WTC11 (cell line): ENCODE data around the gene SIN3B. TPM values are rescaled to one million over a fixed set of nuclear protein-coding genes. Genes with fewer than 3 reads are reported as not detected.
A peak's percentile ranks its signal among the peaks of the same experiment; 100 is the strongest.

Source experiments
- ATAC-seq: fragments of 200-7000 bp; cut with Tn5 transposase; 2 replicates; pipeline ENCODE4 v1.10.0; 2021; ENCODE audit warnings: mild to moderate bottlenecking, moderate library complexity
- CTCF ChIA-PET: fragments of 300-600 bp; sonication (Branson Sonifier 250); formaldehyde crosslinking; loops from one replicate; lab custom pipeline; 2021; ENCODE audit warnings: antibody characterized with exemption; lab: Charles Lee
- POLR2A ChIA-PET: fragments of 350-600 bp; sonication (Branson Sonifier 250); formaldehyde crosslinking; loops from one replicate; lab custom pipeline; 2021; ENCODE audit warnings: antibody characterized with exemption; lab: Charles Lee
- DNase-seq: peaks from one replicate; pipeline ENCODE4 v3.0.0; 2021; ENCODE audit warnings: low spot score
- H3K27ac Mint-ChIP-seq: 2 replicates; pipeline ENCODE4 v1.8.0; 2021; ENCODE audit warnings: mixed read lengths
- H3K27me3 Mint-ChIP-seq: 2 replicates; pipeline ENCODE4 v1.8.0; 2021; ENCODE audit warnings: low read depth, mild to moderate bottlenecking, moderate library complexity, mixed read lengths
- H3K36me3 Mint-ChIP-seq: 2 replicates; pipeline ENCODE4 v1.8.0; 2021; ENCODE audit warnings: mixed read lengths
- H3K4me1 Mint-ChIP-seq: 2 replicates; pipeline ENCODE4 v1.8.0; 2022; ENCODE audit warnings: mixed read lengths
- H3K4me3 Mint-ChIP-seq: 2 replicates; pipeline ENCODE4 v1.8.0; 2021; ENCODE audit warnings: mild to moderate bottlenecking, moderate library complexity, mixed read lengths
- H3K9me3 Mint-ChIP-seq: 2 replicates; pipeline ENCODE4 v1.8.0; 2021; ENCODE audit warnings: mixed read lengths
- FOXK1 ChIP-seq: sonication (generic); formaldehyde crosslinking; IDR thresholded peaks from 2 replicates; pipeline ENCODE4 v1.8.0; 2022; ENCODE audit warnings: mild to moderate bottlenecking, moderate library complexity, missing genetic modification reagents
- GABPB1 ChIP-seq: sonication (generic); formaldehyde crosslinking; IDR thresholded peaks from 2 replicates; pipeline ENCODE4 v1.8.1; 2023; ENCODE audit warnings: mild to moderate bottlenecking, missing genetic modification reagents
- GRHL2 ChIP-seq: fragments of 250-450 bp; sonication (Bioruptor Pico); IDR thresholded peaks from 2 replicates; pipeline ENCODE4 v1.8.0; 2022; ENCODE audit warnings: mild to moderate bottlenecking, moderate library complexity; ENCODE audit not compliant: insufficient replicate concordance, severe bottlenecking
- JAZF1 ChIP-seq: fragments of 250-450 bp; sonication (Bioruptor Pico); IDR thresholded peaks from 2 replicates; pipeline ENCODE4 v1.9.0; 2021; ENCODE audit warnings: moderate library complexity, mild to moderate bottlenecking, inconsistent platforms
- NR1H2 ChIP-seq: sonication (generic); formaldehyde crosslinking; IDR thresholded peaks from 2 replicates; pipeline ENCODE4 v1.9.0; 2021; ENCODE audit warnings: mild to moderate bottlenecking, moderate library complexity, missing genetic modification reagents
- SOX15 ChIP-seq: fragments of 250-450 bp; sonication (Bioruptor Pico); IDR thresholded peaks from 2 replicates; pipeline ENCODE4 v1.9.0; 2021; ENCODE audit warnings: mild to moderate bottlenecking
- ZBTB21 ChIP-seq: sonication (generic); formaldehyde crosslinking; IDR thresholded peaks from 2 replicates; pipeline ENCODE4 v1.8.1; 2023; ENCODE audit warnings: mild to moderate bottlenecking, missing genetic modification reagents, borderline replicate concordance
- ZNF121 ChIP-seq: sonication (generic); formaldehyde crosslinking; IDR thresholded peaks from 2 replicates; pipeline ENCODE4 v1.8.0; 2023; ENCODE audit warnings: missing genetic modification reagents
- ZNF396 ChIP-seq: fragments of 250-450 bp; sonication (Bioruptor Pico); IDR thresholded peaks from 2 replicates; pipeline ENCODE4 v1.8.0; 2021; ENCODE audit warnings: mild to moderate bottlenecking, moderate library complexity, borderline replicate concordance
- ZNF671 ChIP-seq: fragments of 250-450 bp; sonication (Bioruptor Pico); IDR thresholded peaks from 2 replicates; pipeline ENCODE4 v1.8.0; 2021; ENCODE audit warnings: mild to moderate bottlenecking
- total RNA-seq: library from RNA; stranded (reverse); gene quantifications from 3 replicates; pipeline ENCODE4 v1.2.3, GENCODE V29; 2021
- TF ChIP-seq, protein P1 (sequence below): sonication (generic); formaldehyde crosslinking; IDR thresholded peaks from 2 replicates; pipeline ENCODE4 v1.8.0; 2022; ENCODE audit warnings: mild to moderate bottlenecking, missing genetic modification reagents
- TF ChIP-seq, protein P2 (sequence below): sonication (generic); formaldehyde crosslinking; IDR thresholded peaks from 2 replicates; pipeline ENCODE4 v1.8.1; 2022; ENCODE audit warnings: mild to moderate bottlenecking, missing genetic modification reagents, moderate library complexity, borderline replicate concordance
- TF ChIP-seq, protein P3 (sequence below): sonication (generic); formaldehyde crosslinking; conservative IDR thresholded peaks from 2 replicates; pipeline ENCODE4 v1.8.1; 2023; ENCODE audit warnings: mild to moderate bottlenecking, low read depth, missing genetic modification reagents, moderate library complexity
- TF ChIP-seq, protein P4 (sequence below): sonication (generic); formaldehyde crosslinking; IDR thresholded peaks from 2 replicates; pipeline ENCODE4 v1.8.1; 2023; ENCODE audit warnings: mild to moderate bottlenecking, missing genetic modification reagents, borderline replicate concordance
- TF ChIP-seq, protein P5 (sequence below): sonication (generic); formaldehyde crosslinking; IDR thresholded peaks from 2 replicates; pipeline ENCODE4 v1.8.0; 2023; ENCODE audit warnings: missing genetic modification reagents, mild to moderate bottlenecking, borderline replicate concordance
- TF ChIP-seq, protein P6 (sequence below): fragments of 250-450 bp; sonication (Bioruptor Pico); IDR thresholded peaks from 2 replicates; pipeline ENCODE4 v1.9.0; 2021; ENCODE audit warnings: mild to moderate bottlenecking

The SIN3B gene
- total RNA-seq, 1 experiment from 2014 or later = 87.7 TPM

DNA sequence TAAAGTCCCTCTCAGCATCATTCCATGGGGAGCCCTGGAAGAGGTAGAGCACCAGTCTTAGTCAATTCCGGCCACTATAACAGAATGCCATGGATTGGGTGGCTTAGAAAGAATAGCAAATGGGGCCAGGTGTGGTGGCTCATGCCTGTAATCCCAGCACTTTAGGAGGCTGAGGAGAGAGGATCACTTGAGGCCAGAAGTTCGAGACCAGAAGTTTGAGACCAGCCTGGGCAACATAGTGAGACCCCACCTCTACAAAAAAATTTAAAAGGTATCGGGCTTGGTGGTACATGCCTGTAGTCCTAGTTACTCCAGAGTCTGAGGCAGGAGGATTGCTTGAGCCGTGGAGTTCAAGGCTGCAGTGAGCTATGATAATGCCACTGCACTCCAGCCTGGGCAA, 25.0 kb upstream of the SIN3B start:
- H3K27me3 Mint-ChIP-seq = no peaks in the 10 kb centered on the region
- ATAC-seq (no peak), DNase-seq (no peak)
- no peaks in the 10 kb centered on the region for H3K36me3 Mint-ChIP-seq
- TF ChIP-seq, protein P1, sequence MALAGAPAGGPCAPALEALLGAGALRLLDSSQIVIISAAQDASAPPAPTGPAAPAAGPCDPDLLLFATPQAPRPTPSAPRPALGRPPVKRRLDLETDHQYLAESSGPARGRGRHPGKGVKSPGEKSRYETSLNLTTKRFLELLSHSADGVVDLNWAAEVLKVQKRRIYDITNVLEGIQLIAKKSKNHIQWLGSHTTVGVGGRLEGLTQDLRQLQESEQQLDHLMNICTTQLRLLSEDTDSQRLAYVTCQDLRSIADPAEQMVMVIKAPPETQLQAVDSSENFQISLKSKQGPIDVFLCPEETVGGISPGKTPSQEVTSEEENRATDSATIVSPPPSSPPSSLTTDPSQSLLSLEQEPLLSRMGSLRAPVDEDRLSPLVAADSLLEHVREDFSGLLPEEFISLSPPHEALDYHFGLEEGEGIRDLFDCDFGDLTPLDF (CRISPR knock-in tag) = no peak
- TF ChIP-seq ZNF121 (CRISPR knock-in tag) = peak; percentile 68; the same call in 1 of the 2 replicates
- no peak for TF ChIP-seq GRHL2 (CRISPR knock-in tag)
- TF ChIP-seq, protein P2, sequence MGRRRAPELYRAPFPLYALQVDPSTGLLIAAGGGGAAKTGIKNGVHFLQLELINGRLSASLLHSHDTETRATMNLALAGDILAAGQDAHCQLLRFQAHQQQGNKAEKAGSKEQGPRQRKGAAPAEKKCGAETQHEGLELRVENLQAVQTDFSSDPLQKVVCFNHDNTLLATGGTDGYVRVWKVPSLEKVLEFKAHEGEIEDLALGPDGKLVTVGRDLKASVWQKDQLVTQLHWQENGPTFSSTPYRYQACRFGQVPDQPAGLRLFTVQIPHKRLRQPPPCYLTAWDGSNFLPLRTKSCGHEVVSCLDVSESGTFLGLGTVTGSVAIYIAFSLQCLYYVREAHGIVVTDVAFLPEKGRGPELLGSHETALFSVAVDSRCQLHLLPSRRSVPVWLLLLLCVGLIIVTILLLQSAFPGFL (CRISPR knock-in tag) = no peak
- no peak for TF ChIP-seq ZNF396 (CRISPR knock-in tag)
- TF ChIP-seq NR1H2 (CRISPR knock-in tag) = no peak
- TF ChIP-seq, protein P3, sequence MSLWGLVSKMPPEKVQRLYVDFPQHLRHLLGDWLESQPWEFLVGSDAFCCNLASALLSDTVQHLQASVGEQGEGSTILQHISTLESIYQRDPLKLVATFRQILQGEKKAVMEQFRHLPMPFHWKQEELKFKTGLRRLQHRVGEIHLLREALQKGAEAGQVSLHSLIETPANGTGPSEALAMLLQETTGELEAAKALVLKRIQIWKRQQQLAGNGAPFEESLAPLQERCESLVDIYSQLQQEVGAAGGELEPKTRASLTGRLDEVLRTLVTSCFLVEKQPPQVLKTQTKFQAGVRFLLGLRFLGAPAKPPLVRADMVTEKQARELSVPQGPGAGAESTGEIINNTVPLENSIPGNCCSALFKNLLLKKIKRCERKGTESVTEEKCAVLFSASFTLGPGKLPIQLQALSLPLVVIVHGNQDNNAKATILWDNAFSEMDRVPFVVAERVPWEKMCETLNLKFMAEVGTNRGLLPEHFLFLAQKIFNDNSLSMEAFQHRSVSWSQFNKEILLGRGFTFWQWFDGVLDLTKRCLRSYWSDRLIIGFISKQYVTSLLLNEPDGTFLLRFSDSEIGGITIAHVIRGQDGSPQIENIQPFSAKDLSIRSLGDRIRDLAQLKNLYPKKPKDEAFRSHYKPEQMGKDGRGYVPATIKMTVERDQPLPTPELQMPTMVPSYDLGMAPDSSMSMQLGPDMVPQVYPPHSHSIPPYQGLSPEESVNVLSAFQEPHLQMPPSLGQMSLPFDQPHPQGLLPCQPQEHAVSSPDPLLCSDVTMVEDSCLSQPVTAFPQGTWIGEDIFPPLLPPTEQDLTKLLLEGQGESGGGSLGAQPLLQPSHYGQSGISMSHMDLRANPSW = no peak
- H3K9me3 Mint-ChIP-seq = no peaks in the 10 kb centered on the region
- H3K4me3 Mint-ChIP-seq = no peak overlapping the region
- peaks cover 8% of the 10 kb centered on the region; the same call in 1 of the 2 replicates for H3K4me1 Mint-ChIP-seq
- CTCF ChIA-PET = no interaction called here
- POLR2A ChIA-PET = interaction anchor here (0.6 kb wide), 1 partner anchor 426 kb away, joined by 3 read pairs; no protein-coding TSS in a partner anchor
- no peak overlapping the region for H3K27ac Mint-ChIP-seq

DNA sequence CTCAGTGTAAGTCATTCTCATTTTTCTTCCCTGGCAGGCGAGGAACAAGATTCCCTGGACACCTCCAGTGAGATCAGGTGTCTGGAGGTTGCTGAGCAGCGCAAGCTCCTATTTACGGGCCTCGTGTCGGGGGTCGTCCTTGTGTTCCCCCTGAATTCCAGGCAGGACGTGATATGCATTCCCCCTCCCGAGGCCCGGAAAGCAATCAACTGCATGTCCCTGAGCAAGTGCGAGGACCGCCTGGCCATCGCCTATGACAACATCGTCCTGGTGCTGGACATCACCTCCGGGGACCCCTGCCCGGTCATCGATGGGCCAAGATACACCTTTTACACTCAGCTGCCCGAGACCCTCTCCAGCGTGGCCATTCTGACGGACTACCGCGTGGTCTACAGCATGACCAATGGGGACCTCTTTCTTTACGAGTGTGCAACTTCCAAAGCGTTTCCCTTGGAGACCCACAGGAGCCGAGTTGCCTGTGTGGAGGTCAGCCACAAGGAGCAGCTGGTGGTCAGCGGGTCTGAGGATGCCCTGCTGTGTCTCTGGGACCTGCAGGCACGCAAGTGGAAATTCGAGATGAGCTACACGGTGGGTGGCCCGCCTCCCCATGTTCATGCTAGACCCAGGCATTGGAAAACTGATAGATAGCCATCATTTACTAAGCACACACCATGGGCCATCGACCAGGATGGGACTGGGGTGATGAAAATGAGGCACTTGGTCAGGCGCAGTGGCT, 21.5 kb upstream of the SIN3B start:
- Mint-ChIP-seq H3K4me1 (peaks cover 7% of the 10 kb centered on the region; the same call in 1 of the 2 replicates), H3K9me3 (peaks cover under 1% of the 10 kb centered on the region), H3K27ac (no peak overlapping the region), H3K27me3 (peaks cover under 1% of the 10 kb centered on the region; the same call in 1 of the 2 replicates), H3K4me3 (no peak overlapping the region), H3K36me3 (no peaks in the 10 kb centered on the region)
- no peak for ATAC-seq
- POLR2A ChIA-PET = no interaction called here
- no peak for DNase-seq
- CTCF ChIA-PET = no interaction called here
- TF ChIP-seq, protein P4, sequence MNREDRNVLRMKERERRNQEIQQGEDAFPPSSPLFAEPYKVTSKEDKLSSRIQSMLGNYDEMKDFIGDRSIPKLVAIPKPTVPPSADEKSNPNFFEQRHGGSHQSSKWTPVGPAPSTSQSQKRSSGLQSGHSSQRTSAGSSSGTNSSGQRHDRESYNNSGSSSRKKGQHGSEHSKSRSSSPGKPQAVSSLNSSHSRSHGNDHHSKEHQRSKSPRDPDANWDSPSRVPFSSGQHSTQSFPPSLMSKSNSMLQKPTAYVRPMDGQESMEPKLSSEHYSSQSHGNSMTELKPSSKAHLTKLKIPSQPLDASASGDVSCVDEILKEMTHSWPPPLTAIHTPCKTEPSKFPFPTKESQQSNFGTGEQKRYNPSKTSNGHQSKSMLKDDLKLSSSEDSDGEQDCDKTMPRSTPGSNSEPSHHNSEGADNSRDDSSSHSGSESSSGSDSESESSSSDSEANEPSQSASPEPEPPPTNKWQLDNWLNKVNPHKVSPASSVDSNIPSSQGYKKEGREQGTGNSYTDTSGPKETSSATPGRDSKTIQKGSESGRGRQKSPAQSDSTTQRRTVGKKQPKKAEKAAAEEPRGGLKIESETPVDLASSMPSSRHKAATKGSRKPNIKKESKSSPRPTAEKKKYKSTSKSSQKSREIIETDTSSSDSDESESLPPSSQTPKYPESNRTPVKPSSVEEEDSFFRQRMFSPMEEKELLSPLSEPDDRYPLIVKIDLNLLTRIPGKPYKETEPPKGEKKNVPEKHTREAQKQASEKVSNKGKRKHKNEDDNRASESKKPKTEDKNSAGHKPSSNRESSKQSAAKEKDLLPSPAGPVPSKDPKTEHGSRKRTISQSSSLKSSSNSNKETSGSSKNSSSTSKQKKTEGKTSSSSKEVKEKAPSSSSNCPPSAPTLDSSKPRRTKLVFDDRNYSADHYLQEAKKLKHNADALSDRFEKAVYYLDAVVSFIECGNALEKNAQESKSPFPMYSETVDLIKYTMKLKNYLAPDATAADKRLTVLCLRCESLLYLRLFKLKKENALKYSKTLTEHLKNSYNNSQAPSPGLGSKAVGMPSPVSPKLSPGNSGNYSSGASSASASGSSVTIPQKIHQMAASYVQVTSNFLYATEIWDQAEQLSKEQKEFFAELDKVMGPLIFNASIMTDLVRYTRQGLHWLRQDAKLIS (CRISPR knock-in tag) = no peak
- no peak for TF ChIP-seq SOX15 (CRISPR knock-in tag)
- no peak for TF ChIP-seq GABPB1 (CRISPR knock-in tag)
- TF ChIP-seq FOXK1 (CRISPR knock-in tag) = no peak
- TF ChIP-seq JAZF1 = no peak
- no peak for TF ChIP-seq ZNF671 (CRISPR knock-in tag)
- TF ChIP-seq, protein P3 = no peak
- TF ChIP-seq, protein P5, sequence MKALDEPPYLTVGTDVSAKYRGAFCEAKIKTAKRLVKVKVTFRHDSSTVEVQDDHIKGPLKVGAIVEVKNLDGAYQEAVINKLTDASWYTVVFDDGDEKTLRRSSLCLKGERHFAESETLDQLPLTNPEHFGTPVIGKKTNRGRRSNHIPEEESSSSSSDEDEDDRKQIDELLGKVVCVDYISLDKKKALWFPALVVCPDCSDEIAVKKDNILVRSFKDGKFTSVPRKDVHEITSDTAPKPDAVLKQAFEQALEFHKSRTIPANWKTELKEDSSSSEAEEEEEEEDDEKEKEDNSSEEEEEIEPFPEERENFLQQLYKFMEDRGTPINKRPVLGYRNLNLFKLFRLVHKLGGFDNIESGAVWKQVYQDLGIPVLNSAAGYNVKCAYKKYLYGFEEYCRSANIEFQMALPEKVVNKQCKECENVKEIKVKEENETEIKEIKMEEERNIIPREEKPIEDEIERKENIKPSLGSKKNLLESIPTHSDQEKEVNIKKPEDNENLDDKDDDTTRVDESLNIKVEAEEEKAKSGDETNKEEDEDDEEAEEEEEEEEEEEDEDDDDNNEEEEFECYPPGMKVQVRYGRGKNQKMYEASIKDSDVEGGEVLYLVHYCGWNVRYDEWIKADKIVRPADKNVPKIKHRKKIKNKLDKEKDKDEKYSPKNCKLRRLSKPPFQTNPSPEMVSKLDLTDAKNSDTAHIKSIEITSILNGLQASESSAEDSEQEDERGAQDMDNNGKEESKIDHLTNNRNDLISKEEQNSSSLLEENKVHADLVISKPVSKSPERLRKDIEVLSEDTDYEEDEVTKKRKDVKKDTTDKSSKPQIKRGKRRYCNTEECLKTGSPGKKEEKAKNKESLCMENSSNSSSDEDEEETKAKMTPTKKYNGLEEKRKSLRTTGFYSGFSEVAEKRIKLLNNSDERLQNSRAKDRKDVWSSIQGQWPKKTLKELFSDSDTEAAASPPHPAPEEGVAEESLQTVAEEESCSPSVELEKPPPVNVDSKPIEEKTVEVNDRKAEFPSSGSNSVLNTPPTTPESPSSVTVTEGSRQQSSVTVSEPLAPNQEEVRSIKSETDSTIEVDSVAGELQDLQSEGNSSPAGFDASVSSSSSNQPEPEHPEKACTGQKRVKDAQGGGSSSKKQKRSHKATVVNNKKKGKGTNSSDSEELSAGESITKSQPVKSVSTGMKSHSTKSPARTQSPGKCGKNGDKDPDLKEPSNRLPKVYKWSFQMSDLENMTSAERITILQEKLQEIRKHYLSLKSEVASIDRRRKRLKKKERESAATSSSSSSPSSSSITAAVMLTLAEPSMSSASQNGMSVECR = no peak
- no peak for TF ChIP-seq ZBTB21
- TF ChIP-seq, protein P6, sequence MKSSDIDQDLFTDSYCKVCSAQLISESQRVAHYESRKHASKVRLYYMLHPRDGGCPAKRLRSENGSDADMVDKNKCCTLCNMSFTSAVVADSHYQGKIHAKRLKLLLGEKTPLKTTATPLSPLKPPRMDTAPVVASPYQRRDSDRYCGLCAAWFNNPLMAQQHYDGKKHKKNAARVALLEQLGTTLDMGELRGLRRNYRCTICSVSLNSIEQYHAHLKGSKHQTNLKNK (CRISPR knock-in tag) = no peak
